ENCODE results near the gene ZBTB26.
A peak's percentile ranks its signal among the peaks of the same experiment; 100 is the strongest.
"Not testable (repeated sequence)": the region's sequence is repeated elsewhere in the genome, so short reads cannot be mapped to it uniquely, and the experiment has no call there.

Gene ZBTB26

DNA sequence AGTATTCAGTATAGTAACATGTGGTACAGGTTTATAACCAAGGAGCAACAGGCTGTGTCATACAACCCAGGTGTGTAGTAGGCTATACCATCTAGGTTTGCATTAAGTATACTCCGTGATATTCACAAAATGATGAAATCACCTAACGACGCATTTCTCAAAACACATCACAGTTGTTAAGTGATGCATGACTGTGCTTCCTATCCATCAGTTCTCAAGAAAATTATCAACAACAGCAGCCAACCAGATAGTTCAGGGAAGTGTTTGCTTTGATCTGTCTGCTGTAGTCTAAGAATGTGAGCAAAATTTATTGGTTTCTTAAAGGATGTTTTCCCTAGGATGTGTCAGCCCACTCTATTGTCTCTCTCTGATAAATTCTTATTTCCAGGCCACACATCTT is 7.4 kb downstream of the ZBTB26 start:
- no peak for DNase-seq

- no peak for DNase-seq
Measured at GRCh38 chr9:122922713-122923112, 8.6 kb downstream of the ZBTB26 start.

- peak in 3 of 4 experiments; percentile 28 to 48 (median 46) for DNase-seq
Measured at GRCh38 chr9:122918310-122918709, 13.0 kb downstream of the ZBTB26 start.

- peak; percentile 80 to 89 (median 88) for DNase-seq
Measured at GRCh38 chr9:122912964-122913673, 18.2 kb downstream of the ZBTB26 start, which contains the start of gene ZBTB6. TSS of gene ZBTB6 (minus strand) at chr9:122913323. CDS start at chr9:122912072, 1,251 bp downstream.

DNA sequence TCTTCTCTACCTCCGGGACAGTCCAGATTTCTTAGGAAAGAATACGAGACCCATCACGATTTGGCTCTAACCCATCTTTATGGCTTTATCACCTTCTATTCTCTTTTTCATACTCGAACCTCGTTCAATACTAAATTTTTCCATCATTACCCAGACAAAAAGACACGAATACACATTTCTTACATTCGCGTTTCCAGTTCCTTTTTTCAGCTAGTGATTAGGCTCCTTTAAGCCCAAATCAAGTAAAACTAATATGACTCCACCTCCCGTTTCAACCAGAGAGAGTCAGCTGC is 18.7 kb downstream of the ZBTB26 start:
- DNase-seq, result peak in 2 of 4 experiments; percentile 66 to 70

- not testable (repeated sequence) for DNase-seq
Measured at GRCh38 chr9:122906122-122906521, 25.2 kb downstream of the ZBTB26 start.

- peak; percentile 98 to 100 (median 100) for DNase-seq
Measured at GRCh38 chr9:122904823-122905710, 26.2 kb downstream of the ZBTB26 start, which contains the start of gene RC3H2. TSS of gene RC3H2 (minus strand) at chr9:122905359. CDS start at chr9:122897509, 7,850 bp downstream.

- DNase-seq, result peak; percentile 30 to 61 (median 42)
Measured at GRCh38 chr9:122904466-122904822, 26.9 kb downstream of the ZBTB26 start.

- DNase-seq, result peak in 3 of 4 experiments; percentile 19 to 75 (median 72)
Measured at GRCh38 chr9:122900791-122901190, 30.5 kb downstream of the ZBTB26 start.

DNA sequence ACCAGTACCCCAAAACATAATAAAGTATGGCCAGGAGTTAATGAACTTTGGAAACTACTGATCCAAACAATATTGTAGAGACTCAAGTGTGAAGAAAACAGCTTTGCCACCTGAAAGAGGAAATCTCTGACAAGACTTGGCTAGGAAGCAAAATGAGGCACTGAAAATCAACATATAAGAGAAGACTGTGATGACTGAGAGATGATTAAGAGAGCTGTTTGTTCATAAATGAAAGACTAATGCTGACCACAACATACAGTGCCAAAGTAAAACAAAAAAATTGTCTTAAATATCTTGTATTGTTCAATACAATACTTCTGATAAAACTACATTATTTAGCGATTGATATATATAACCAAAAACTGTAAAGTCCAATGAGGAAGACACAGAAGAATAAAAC is 33.3 kb downstream of the ZBTB26 start:
- peak in 1 of 4 experiments; percentile 2 for DNase-seq

- no peak for DNase-seq
Measured at GRCh38 chr9:122888480-122888879, 42.8 kb downstream of the ZBTB26 start.

DNA sequence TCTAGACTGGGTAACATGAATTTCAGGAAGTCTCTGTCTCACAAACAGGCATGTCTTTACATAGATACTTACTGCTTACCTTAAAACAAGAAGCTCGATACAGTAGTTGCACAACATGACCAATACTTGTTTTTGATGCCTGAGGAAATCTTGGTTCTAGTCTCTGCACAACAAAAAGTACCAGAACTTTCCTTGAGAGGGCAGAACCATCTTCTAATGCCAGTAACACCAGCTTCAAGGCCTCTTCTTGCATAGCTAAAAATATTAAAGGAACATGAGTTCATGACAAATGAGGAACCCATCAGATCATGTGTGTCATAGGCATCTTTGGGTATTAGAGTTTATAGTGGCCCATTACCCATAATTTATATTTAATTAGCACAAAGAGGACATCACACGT is 48.2 kb downstream of the ZBTB26 start:
- peak in 2 of 4 experiments; percentile 17 to 19 for DNase-seq

DNA sequence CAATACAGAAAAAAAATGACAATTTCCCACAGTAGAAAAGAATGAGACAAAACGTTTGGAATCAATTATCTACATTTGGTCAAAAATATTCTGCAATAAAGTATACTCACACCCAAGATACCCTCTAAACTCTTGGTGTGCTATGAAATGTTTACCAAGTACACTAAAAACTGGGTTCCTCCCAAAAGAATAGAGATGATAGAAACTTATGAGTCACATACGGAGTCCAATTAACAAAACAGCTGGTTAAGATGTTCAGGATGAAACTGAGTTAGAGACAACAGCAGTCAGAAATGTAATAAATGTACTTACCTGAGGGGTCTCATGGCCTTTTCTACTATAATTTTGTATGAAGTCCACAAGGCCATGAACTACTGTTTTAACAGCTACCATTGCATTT is 51.9 kb downstream of the ZBTB26 start:
- DNase-seq, result no peak

- DNase-seq, result no peak
Measured at GRCh38 chr9:122875523-122875922, 55.8 kb downstream of the ZBTB26 start.

- not testable (repeated sequence) for DNase-seq
Measured at GRCh38 chr9:122867276-122867675, 64.0 kb downstream of the ZBTB26 start.

GRCh38 chr9:122866079-122866478 is 65.2 kb downstream of the ZBTB26 start:
- DNase-seq, result no peak
